SK-N-SH treated with all-trans-retinoic acid at 6 μM for 48 hours (cell line): ENCODE results near the gene OR1I1.
A peak's percentile ranks its signal among the peaks of the same experiment; 100 is the strongest.

Experiments
- ATAC-seq: fragments of 200-7000 bp; cut with Tn5 transposase; 3 replicates; pipeline ENCODE4 v1.9.1; 2020; ENCODE audit warnings: mild to moderate bottlenecking, moderate library complexity
- ARNTL ChIP-seq: fragments of 450-650 bp; formaldehyde crosslinking; IDR thresholded peaks from 2 replicates; pipeline ENCODE4 v1.5.0; 2020; ENCODE audit warnings: low read depth, mild to moderate bottlenecking, moderate library complexity, borderline replicate concordance
- BACH2 ChIP-seq: fragments of 250-450 bp; sonication (Bioruptor Pico); IDR thresholded peaks from 2 replicates; pipeline ENCODE4 v1.9.0; 2021; ENCODE audit warnings: mild to moderate bottlenecking, borderline replicate concordance
- CREB5 ChIP-seq: fragments of 250-450 bp; sonication (Bioruptor Pico); IDR thresholded peaks from 2 replicates; pipeline ENCODE4 v1.5.1; 2020; ENCODE audit warnings: low read depth, mild to moderate bottlenecking, moderate library complexity
- CSDC2 ChIP-seq: fragments of 250-450 bp; sonication (Bioruptor Pico); IDR thresholded peaks from 2 replicates; pipeline ENCODE4 v1.5.0; 2020; ENCODE audit warnings: mild to moderate bottlenecking, moderate library complexity
- CSRNP3 ChIP-seq: fragments of 250-450 bp; sonication (Bioruptor Pico); IDR thresholded peaks from 2 replicates; pipeline ENCODE4 v1.5.1; 2021; ENCODE audit warnings: mild to moderate bottlenecking, moderate library complexity
- ESRRG ChIP-seq: fragments of 250-450 bp; sonication (Bioruptor Pico); IDR thresholded peaks from 2 replicates; pipeline ENCODE4 v1.6.1; 2021; ENCODE audit warnings: mild to moderate bottlenecking
- GLIS3 ChIP-seq: fragments of 250-450 bp; sonication (Bioruptor Pico); IDR thresholded peaks from 2 replicates; pipeline ENCODE4 v1.5.0; 2020; ENCODE audit warnings: mild to moderate bottlenecking, moderate library complexity
- ISL1 ChIP-seq: fragments of 250-450 bp; sonication (Bioruptor Pico); IDR thresholded peaks from 2 replicates; pipeline ENCODE4 v2.1.2; 2022; ENCODE audit warnings: mild to moderate bottlenecking, moderate library complexity
- OSR1 ChIP-seq: fragments of 250-450 bp; sonication (Bioruptor Pico); IDR thresholded peaks from 2 replicates; pipeline ENCODE4 v1.8.0; 2022; ENCODE audit warnings: moderate library complexity, mild to moderate bottlenecking, inconsistent platforms
- PATZ1 ChIP-seq: fragments of 250-450 bp; sonication (Bioruptor Pico); IDR thresholded peaks from 2 replicates; pipeline ENCODE4 v1.8.0; 2020; ENCODE audit warnings: mild to moderate bottlenecking, moderate library complexity, borderline replicate concordance
- POU6F1 ChIP-seq: fragments of 250-450 bp; sonication (Bioruptor Pico); IDR thresholded peaks from 2 replicates; pipeline ENCODE4 v1.8.0; 2021; ENCODE audit warnings: low read depth, mild to moderate bottlenecking, moderate library complexity, borderline replicate concordance
- RARB ChIP-seq: fragments of 250-450 bp; sonication (Bioruptor Pico); IDR thresholded peaks from 2 replicates; pipeline ENCODE4 v1.8.0; 2021; ENCODE audit warnings: mild to moderate bottlenecking, moderate library complexity
- SNAI2 ChIP-seq: fragments of 250-450 bp; sonication (Bioruptor Pico); IDR thresholded peaks from 2 replicates; pipeline ENCODE4 v1.5.0; 2020; ENCODE audit warnings: mild to moderate bottlenecking, moderate library complexity
- TCF4 ChIP-seq: fragments of 250-450 bp; sonication (Bioruptor Pico); IDR thresholded peaks from 2 replicates; pipeline ENCODE4 v1.8.0; 2021; ENCODE audit warnings: mild to moderate bottlenecking, moderate library complexity, borderline replicate concordance
- TOX ChIP-seq: fragments of 250-450 bp; sonication (Bioruptor Pico); IDR thresholded peaks from 2 replicates; pipeline ENCODE4 v1.8.0; 2021; ENCODE audit warnings: mild to moderate bottlenecking, moderate library complexity, borderline replicate concordance
- TSHZ2 ChIP-seq: fragments of 250-450 bp; sonication (Bioruptor Pico); IDR thresholded peaks from 2 replicates; pipeline ENCODE4 v1.5.0; 2020; ENCODE audit warnings: mild to moderate bottlenecking, moderate library complexity
- ZC3H10 ChIP-seq: fragments of 250-450 bp; sonication (Bioruptor Pico); IDR thresholded peaks from 2 replicates; pipeline ENCODE4 v1.5.1; 2021; ENCODE audit warnings: mild to moderate bottlenecking, moderate library complexity
- ZFP3 ChIP-seq: fragments of 250-450 bp; sonication (Bioruptor Pico); IDR thresholded peaks from 2 replicates; pipeline ENCODE4 v1.5.0; 2020; ENCODE audit warnings: mild to moderate bottlenecking, moderate library complexity
- ZFP30 ChIP-seq: fragments of 450-650 bp; formaldehyde crosslinking; IDR thresholded peaks from 2 replicates; pipeline ENCODE4 v1.5.0; 2022; ENCODE audit warnings: mild to moderate bottlenecking, moderate library complexity
- ZNF565 ChIP-seq: fragments of 450-650 bp; formaldehyde crosslinking; conservative IDR thresholded peaks from 2 replicates; pipeline ENCODE4 v1.5.0; 2020; ENCODE audit warnings: low read depth, mild to moderate bottlenecking, moderate library complexity
- ZNF70 ChIP-seq: fragments of 450-650 bp; formaldehyde crosslinking; IDR thresholded peaks from 2 replicates; pipeline ENCODE4 v1.5.0; 2020; ENCODE audit warnings: mild to moderate bottlenecking, moderate library complexity
- ZNF8 ChIP-seq: fragments of 450-650 bp; formaldehyde crosslinking; IDR thresholded peaks from 2 replicates; pipeline ENCODE4 v1.5.0; 2020; ENCODE audit warnings: mild to moderate bottlenecking, moderate library complexity

The OR1I1 gene

GRCh38 chr19:15114153-15114540, 32.1 kb downstream of the OR1I1 start:
- TF ChIP-seq BACH2 (CRISPR knock-in tag) (no peak), GLIS3 (CRISPR knock-in tag) (no peak), ZNF70 (no peak), ZNF8 (CRISPR knock-in tag) (no peak), ZFP3 (CRISPR knock-in tag) (no peak), ISL1 (no peak), CSDC2 (no peak), OSR1 (CRISPR knock-in tag) (no peak), ARNTL (CRISPR knock-in tag) (no peak), ZFP30 (CRISPR knock-in tag) (no peak), TOX (CRISPR knock-in tag) (no peak), CREB5 (CRISPR knock-in tag) (no peak), ZNF565 (CRISPR knock-in tag) (no peak), SNAI2 (no peak), RARB (CRISPR knock-in tag) (no peak), TSHZ2 (CRISPR knock-in tag) (no peak), CSRNP3 (CRISPR knock-in tag) (no peak), TCF4 (CRISPR knock-in tag) (no peak), ZC3H10 (CRISPR knock-in tag) (no peak)
- peak; percentile 48 for ATAC-seq

GRCh38 chr19:15115080-15115479, 33.1 kb downstream of the OR1I1 start:
- TF ChIP-seq TCF4 (CRISPR knock-in tag) (no peak), ZNF70 (no peak), ZNF8 (CRISPR knock-in tag) (no peak), ZNF565 (CRISPR knock-in tag) (no peak), ZFP3 (CRISPR knock-in tag) (no peak), SNAI2 (no peak), ZFP30 (CRISPR knock-in tag) (no peak), PATZ1 (no peak), POU6F1 (CRISPR knock-in tag) (no peak)
- ATAC-seq: peak; percentile 14

GRCh38 chr19:15115762-15116615, 34.0 kb downstream of the OR1I1 start:
- ATAC-seq: peak; percentile 4; the same call in 2 of the 3 replicates
- TF ChIP-seq ARNTL (CRISPR knock-in tag) (no peak), ZC3H10 (CRISPR knock-in tag) (no peak), ESRRG (CRISPR knock-in tag) (no peak), GLIS3 (CRISPR knock-in tag) (no peak), CSDC2 (no peak), OSR1 (CRISPR knock-in tag) (no peak), POU6F1 (CRISPR knock-in tag) (no peak), PATZ1 (no peak), RARB (CRISPR knock-in tag) (no peak), ZFP3 (CRISPR knock-in tag) (no peak), ZNF8 (CRISPR knock-in tag) (no peak), TCF4 (CRISPR knock-in tag) (no peak), SNAI2 (no peak), BACH2 (CRISPR knock-in tag) (no peak), ZNF70 (no peak)
